KMS-11 (cell line): ENCODE measurements around the gene MOV10L1.

Experiments used
- H2AFZ ChIP-seq: fragments of 200-600 bp; sonication (generic); 2 replicates; pipeline ENCODE4 v1.6.1; 2016; ENCODE audit warnings: antibody characterized with exemption, mixed run types, low read depth
- H3K27ac ChIP-seq: fragments of 200-600 bp; sonication (generic); 2 replicates; pipeline ENCODE4 v1.6.1; 2016; ENCODE audit warnings: mild to moderate bottlenecking, mixed run types
- H3K27me3 ChIP-seq: fragments of 200-600 bp; sonication (generic); 2 replicates; pipeline ENCODE4 v1.6.1; 2017; ENCODE audit warnings: mild to moderate bottlenecking, low read depth, mixed run types, moderate library complexity; ENCODE audit not compliant: insufficient read depth
- H3K36me3 ChIP-seq: fragments of 200-600 bp; sonication (generic); 2 replicates; pipeline ENCODE4 v1.6.1; 2017; ENCODE audit warnings: mild to moderate bottlenecking, mixed run types; ENCODE audit not compliant: insufficient read depth
- H3K4me1 ChIP-seq: fragments of 200-600 bp; sonication (generic); 2 replicates; pipeline ENCODE4 v1.6.1; 2016; ENCODE audit warnings: mild to moderate bottlenecking, low read depth, mixed run types; ENCODE audit not compliant: poor library complexity, severe bottlenecking
- H3K4me2 ChIP-seq: fragments of 200-600 bp; sonication (generic); 2 replicates; pipeline ENCODE4 v1.7.0; 2016; ENCODE audit warnings: mild to moderate bottlenecking, mixed run types
- H3K4me3 ChIP-seq: fragments of 200-600 bp; sonication (generic); IDR thresholded peaks from 2 replicates; pipeline ENCODE4 v1.6.1; 2017; ENCODE audit warnings: low read depth, low read length, mixed read lengths; ENCODE audit not compliant: insufficient read depth
- H3K79me2 ChIP-seq: fragments of 200-600 bp; sonication (generic); 2 replicates; pipeline ENCODE4 v1.6.1; 2016; ENCODE audit warnings: low read depth, mixed run types; ENCODE audit not compliant: insufficient read depth
- H3K9ac ChIP-seq: fragments of 200-600 bp; sonication (generic); 2 replicates; pipeline ENCODE4 v1.6.1; 2016; ENCODE audit warnings: mild to moderate bottlenecking, mixed run types
- H4K20me1 ChIP-seq: fragments of 200-600 bp; sonication (generic); 2 replicates; pipeline ENCODE4 v1.6.1; 2016; ENCODE audit warnings: mild to moderate bottlenecking, mixed run types; ENCODE audit not compliant: insufficient read depth
- TF ChIP-seq, protein P1 (sequence below): fragments of 200-600 bp; sonication (generic); conservative IDR thresholded peaks from 2 replicates; pipeline ENCODE4 v1.6.1; 2017; ENCODE audit warnings: low read depth, mild to moderate bottlenecking, antibody characterized with exemption, low read length, moderate library complexity, mixed read lengths

Gene MOV10L1

DNA sequence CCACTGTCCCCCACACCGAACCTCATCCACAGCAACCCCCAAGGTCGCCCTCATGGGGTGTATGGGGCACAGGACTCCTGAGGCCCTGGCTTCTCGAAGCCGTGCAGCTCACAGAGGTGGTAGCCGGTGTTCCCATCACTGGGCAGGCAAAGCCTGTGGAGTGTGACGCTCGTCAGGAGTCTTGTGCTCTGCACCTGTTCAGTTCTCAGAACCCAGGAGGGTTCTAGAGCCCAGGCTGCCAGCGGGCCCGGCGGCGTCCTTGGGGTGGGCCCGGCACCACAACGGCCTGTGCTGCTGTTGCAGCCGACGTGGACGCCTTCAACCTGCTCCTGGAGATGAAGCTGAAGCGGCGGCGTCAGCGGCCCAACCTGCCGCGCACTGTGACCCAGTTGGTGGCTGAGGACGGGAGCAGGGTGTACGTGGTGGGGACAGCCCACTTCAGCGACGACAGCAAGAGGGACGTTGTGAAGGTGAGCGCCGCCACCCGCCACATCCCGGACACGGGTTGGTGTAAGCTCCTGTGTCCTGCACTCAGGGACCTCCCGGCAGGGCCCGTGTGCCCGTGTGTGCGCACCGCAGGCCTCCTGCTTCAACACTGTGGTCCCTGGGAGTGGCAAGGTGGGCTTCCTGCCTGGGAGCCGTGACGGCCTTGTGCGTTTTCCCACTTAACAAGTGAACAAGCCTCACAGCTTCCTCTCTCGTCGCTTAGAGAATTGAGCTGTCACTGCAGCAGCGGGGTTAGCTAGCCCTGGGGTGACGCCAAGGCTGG lies 104.4 kb downstream of the MOV10L1 start:
- Histone ChIP-seq H3K27me3 (no peaks in the 10 kb centered on the region), H3K79me2 (peaks cover 13% of the 10 kb centered on the region; the same call in 1 of the 2 replicates), H3K9ac (no peak overlapping the region), H3K4me1 (peaks cover 22% of the 10 kb centered on the region), H3K4me2 (no peak overlapping the region), H3K4me3 (no peak overlapping the region), H3K27ac (no peak overlapping the region), H4K20me1 (no peaks in the 10 kb centered on the region), H3K36me3 (no peaks in the 10 kb centered on the region), H2AFZ (no peak overlapping the region)
- TF ChIP-seq, protein P1, sequence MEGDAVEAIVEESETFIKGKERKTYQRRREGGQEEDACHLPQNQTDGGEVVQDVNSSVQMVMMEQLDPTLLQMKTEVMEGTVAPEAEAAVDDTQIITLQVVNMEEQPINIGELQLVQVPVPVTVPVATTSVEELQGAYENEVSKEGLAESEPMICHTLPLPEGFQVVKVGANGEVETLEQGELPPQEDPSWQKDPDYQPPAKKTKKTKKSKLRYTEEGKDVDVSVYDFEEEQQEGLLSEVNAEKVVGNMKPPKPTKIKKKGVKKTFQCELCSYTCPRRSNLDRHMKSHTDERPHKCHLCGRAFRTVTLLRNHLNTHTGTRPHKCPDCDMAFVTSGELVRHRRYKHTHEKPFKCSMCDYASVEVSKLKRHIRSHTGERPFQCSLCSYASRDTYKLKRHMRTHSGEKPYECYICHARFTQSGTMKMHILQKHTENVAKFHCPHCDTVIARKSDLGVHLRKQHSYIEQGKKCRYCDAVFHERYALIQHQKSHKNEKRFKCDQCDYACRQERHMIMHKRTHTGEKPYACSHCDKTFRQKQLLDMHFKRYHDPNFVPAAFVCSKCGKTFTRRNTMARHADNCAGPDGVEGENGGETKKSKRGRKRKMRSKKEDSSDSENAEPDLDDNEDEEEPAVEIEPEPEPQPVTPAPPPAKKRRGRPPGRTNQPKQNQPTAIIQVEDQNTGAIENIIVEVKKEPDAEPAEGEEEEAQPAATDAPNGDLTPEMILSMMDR = no peak

- Histone ChIP-seq H3K4me3 (no peak overlapping the region), H3K27me3 (no peaks in the 10 kb centered on the region), H3K27ac (no peak overlapping the region), H2AFZ (no peak overlapping the region), H3K79me2 (peaks cover 10% of the 10 kb centered on the region; the same call in 1 of the 2 replicates), H3K4me1 (peaks cover 12% of the 10 kb centered on the region), H3K36me3 (no peaks in the 10 kb centered on the region), H3K4me2 (no peak overlapping the region), H4K20me1 (no peaks in the 10 kb centered on the region), H3K9ac (no peak overlapping the region)
- TF ChIP-seq, protein P1 = no peak
Measured at GRCh38 chr22:50196256-50196655, 106.5 kb downstream of the MOV10L1 start.

GRCh38 chr22:50197000-50197800 lies 107.4 kb downstream of the MOV10L1 start:
- no peaks in the 10 kb centered on the region for H4K20me1 ChIP-seq
- no peak overlapping the region for H3K9ac ChIP-seq
- TF ChIP-seq, protein P1 = no peak
- H2AFZ ChIP-seq = no peak overlapping the region
- H3K36me3 ChIP-seq = no peaks in the 10 kb centered on the region
- H3K27me3 ChIP-seq = no peaks in the 10 kb centered on the region
- peaks cover 3% of the 10 kb centered on the region; the same call in 1 of the 2 replicates for H3K79me2 ChIP-seq
- H3K4me1 ChIP-seq = peaks cover 3% of the 10 kb centered on the region
- no peak overlapping the region for H3K4me3 ChIP-seq
- H3K27ac ChIP-seq = no peak overlapping the region
- H3K4me2 ChIP-seq = no peak overlapping the region

- Histone ChIP-seq H3K27ac (no peak overlapping the region), H3K4me2 (no peak overlapping the region), H3K79me2 (peaks cover 5% of the 10 kb centered on the region; the same call in 1 of the 2 replicates), H3K27me3 (no peaks in the 10 kb centered on the region), H2AFZ (no peak overlapping the region), H3K36me3 (no peaks in the 10 kb centered on the region), H4K20me1 (no peaks in the 10 kb centered on the region), H3K9ac (no peak overlapping the region), H3K4me3 (no peak overlapping the region), H3K4me1 (no peaks in the 10 kb centered on the region)
- TF ChIP-seq, protein P1 = no peak
Measured at GRCh38 chr22:50197856-50198623, 108.2 kb downstream of the MOV10L1 start.
